OCI-LY7 (cell line): ENCODE results near the gene PDE3B. TPM values are rescaled to one million over a fixed set of nuclear protein-coding genes. Genes with fewer than 3 reads are reported as not detected.

Source experiments
- BruUV-seq: library from RNA; stranded (reverse); fragments of 400-500 nt; replicated peaks from 2 replicates; lab custom pipeline; 2021; lab: Mats Ljungman, UMichigan
- CTCF ChIA-PET: fragments of 300-600 bp; sonication (Branson Sonifier 250); formaldehyde crosslinking; loops from one replicate; lab custom pipeline; 2022; ENCODE audit warnings: antibody characterized with exemption; ENCODE audit not compliant: unreplicated experiment; lab: Charles Lee
- POLR2A ChIA-PET: fragments of 300-600 bp; sonication (Branson Sonifier 250); formaldehyde crosslinking; loops from one replicate; lab custom pipeline; 2022; ENCODE audit warnings: antibody characterized with exemption; lab: Charles Lee
- DNase-seq: peaks from one replicate; pipeline ENCODE4 v3.0.0-alpha.2; 2015; ENCODE audit warnings: low spot score
- H2AFZ ChIP-seq: fragments of 200-600 bp; sonication (generic), shearing (Covaris generic); 2 replicates; pipeline ENCODE4 v1.6.1; 2014; ENCODE audit warnings: mild to moderate bottlenecking, antibody characterized with exemption, low read length, moderate library complexity
- H3K27ac ChIP-seq: fragments of 200-600 bp; sonication (generic); 2 replicates; pipeline ENCODE4 v1.5.1; 2014; ENCODE audit warnings: mixed run types, low read depth, mild to moderate bottlenecking, moderate library complexity, low read length, inconsistent platforms; ENCODE audit not compliant: poor library complexity, severe bottlenecking
- H3K36me3 ChIP-seq: fragments of 200-600 bp; sonication (generic); 2 replicates; pipeline ENCODE4 v1.6.1; 2014; ENCODE audit warnings: mild to moderate bottlenecking, antibody characterized with exemption, low read length, moderate library complexity, mixed read lengths; ENCODE audit not compliant: insufficient read depth
- H3K4me1 ChIP-seq: fragments of 200-600 bp; sonication (generic); 2 replicates; pipeline ENCODE4 v1.5.1; 2014; ENCODE audit warnings: mild to moderate bottlenecking, low read length; ENCODE audit not compliant: insufficient read depth, poor library complexity, severe bottlenecking
- H3K4me2 ChIP-seq: fragments of 200-600 bp; sonication (generic); 2 replicates; pipeline ENCODE4 v1.6.1; 2014; ENCODE audit warnings: mild to moderate bottlenecking, low read length
- H3K4me3 ChIP-seq: fragments of 200-600 bp; sonication (generic); 2 replicates; pipeline ENCODE4 v1.5.1; 2014; ENCODE audit warnings: mild to moderate bottlenecking, low read depth, low read length; ENCODE audit not compliant: poor library complexity, severe bottlenecking
- H3K79me2 ChIP-seq: fragments of 200-600 bp; sonication (generic); 2 replicates; pipeline ENCODE4 v1.6.1; 2016; ENCODE audit warnings: low read depth, mild to moderate bottlenecking, low read length, moderate library complexity, mixed read lengths; ENCODE audit not compliant: insufficient read depth
- H3K9me2 ChIP-seq: fragments of 200-600 bp; sonication (generic); 2 replicates; pipeline ENCODE4 v1.6.1; 2016; ENCODE audit warnings: mild to moderate bottlenecking, low read length, mixed read lengths; ENCODE audit not compliant: insufficient read depth
- H3K9me3 ChIP-seq: fragments of 200-600 bp; sonication (generic); 2 replicates; pipeline ENCODE4 v1.6.1; 2014; ENCODE audit warnings: mild to moderate bottlenecking, mixed run types, low read length, mixed read lengths
- H4K20me1 ChIP-seq: fragments of 200-600 bp; sonication (generic); 2 replicates; pipeline ENCODE4 v1.6.1; 2014; ENCODE audit warnings: mild to moderate bottlenecking, antibody characterized with exemption, low read length, moderate library complexity, mixed read lengths; ENCODE audit not compliant: insufficient read depth
- EZH2phosphoT487 ChIP-seq: fragments of 200-600 bp; sonication (generic); IDR thresholded peaks from 2 replicates; pipeline ENCODE4 v1.6.1; 2018; ENCODE audit warnings: low read depth, borderline replicate concordance, mild to moderate bottlenecking, mixed run types, antibody characterized with exemption, low read length, moderate library complexity, mixed read lengths
- intact Hi-C: fragments of 100-400 bp; cut with micrococcal nuclease; formaldehyde crosslinking; loops from one replicate; pipeline ENCODE4 v1.10.0; 2022; ENCODE audit not compliant: unreplicated experiment
- total RNA-seq, 2 experiments: library from RNA; depleted of rRNA in 1 of 2; stranded (reverse); fragments of >200 nt in 1 of 2; shearing (Covaris generic) in 1 of 2; gene quantifications; 2 replicates each; pipeline ENCODE4 v1.2.3, GENCODE V29; 2014 to 2022
- TF ChIP-seq, protein P1 (sequence below): fragments of 200-600 bp; sonication (generic); conservative IDR thresholded peaks from 2 replicates; pipeline ENCODE4 v1.5.1; 2014; ENCODE audit warnings: mild to moderate bottlenecking, antibody characterized with exemption, low read length, moderate library complexity, mixed read lengths

The PDE3B gene
- total RNA-seq, 2 experiments from 2014 or later = not detected

DNA sequence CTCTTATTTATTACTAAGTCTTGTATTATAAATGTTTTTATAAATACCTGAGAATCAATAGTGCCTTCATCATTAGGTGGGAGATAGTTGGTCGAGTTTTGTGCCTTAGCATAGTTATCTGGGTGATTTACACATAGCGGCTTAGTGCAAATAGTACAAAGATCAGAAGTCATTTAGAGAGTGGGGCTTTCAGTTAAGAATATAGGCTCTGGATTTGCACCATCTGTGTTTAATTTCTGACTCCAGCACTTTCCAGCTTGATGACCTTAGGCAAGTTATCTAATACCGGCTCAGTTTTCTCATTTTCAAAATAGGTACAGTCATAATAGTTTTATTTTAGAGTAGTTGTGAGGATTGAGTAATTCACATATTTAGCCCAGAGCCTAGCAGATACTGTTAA is 26.4 kb downstream of the PDE3B start:
- Histone ChIP-seq H2AFZ (no peak overlapping the region), H4K20me1 (no peaks in the 10 kb centered on the region), H3K4me2 (no peak overlapping the region), H3K27ac (no peak overlapping the region), H3K79me2 (no peaks in the 10 kb centered on the region), H3K9me3 (no peaks in the 10 kb centered on the region), H3K36me3 (no peaks in the 10 kb centered on the region), H3K4me3 (no peak overlapping the region), H3K9me2 (no peaks in the 10 kb centered on the region), H3K4me1 (no peaks in the 10 kb centered on the region)
- ChIA-PET POLR2A (interaction anchor here (1.0 to 1.1 kb wide), 2 partner anchors 44 to 188 kb away, joined by 3 to 4 read pairs; no protein-coding TSS in a partner anchor), CTCF (no interaction called here)
- no TSS peak for BruUV-seq
- intact Hi-C loops = no loop called here
- no peak for DNase-seq
- TF ChIP-seq, protein P1, sequence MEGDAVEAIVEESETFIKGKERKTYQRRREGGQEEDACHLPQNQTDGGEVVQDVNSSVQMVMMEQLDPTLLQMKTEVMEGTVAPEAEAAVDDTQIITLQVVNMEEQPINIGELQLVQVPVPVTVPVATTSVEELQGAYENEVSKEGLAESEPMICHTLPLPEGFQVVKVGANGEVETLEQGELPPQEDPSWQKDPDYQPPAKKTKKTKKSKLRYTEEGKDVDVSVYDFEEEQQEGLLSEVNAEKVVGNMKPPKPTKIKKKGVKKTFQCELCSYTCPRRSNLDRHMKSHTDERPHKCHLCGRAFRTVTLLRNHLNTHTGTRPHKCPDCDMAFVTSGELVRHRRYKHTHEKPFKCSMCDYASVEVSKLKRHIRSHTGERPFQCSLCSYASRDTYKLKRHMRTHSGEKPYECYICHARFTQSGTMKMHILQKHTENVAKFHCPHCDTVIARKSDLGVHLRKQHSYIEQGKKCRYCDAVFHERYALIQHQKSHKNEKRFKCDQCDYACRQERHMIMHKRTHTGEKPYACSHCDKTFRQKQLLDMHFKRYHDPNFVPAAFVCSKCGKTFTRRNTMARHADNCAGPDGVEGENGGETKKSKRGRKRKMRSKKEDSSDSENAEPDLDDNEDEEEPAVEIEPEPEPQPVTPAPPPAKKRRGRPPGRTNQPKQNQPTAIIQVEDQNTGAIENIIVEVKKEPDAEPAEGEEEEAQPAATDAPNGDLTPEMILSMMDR = no peak

- Histone ChIP-seq H3K4me3 (no peak overlapping the region), H3K9me2 (no peaks in the 10 kb centered on the region), H3K4me2 (no peak overlapping the region), H3K4me1 (no peaks in the 10 kb centered on the region), H3K27ac (no peak overlapping the region), H3K79me2 (no peaks in the 10 kb centered on the region), H2AFZ (no peak overlapping the region), H3K36me3 (no peaks in the 10 kb centered on the region), H4K20me1 (no peaks in the 10 kb centered on the region), H3K9me3 (no peaks in the 10 kb centered on the region)
- no TSS peak for BruUV-seq
- no peak for TF ChIP-seq EZH2phosphoT487
- TF ChIP-seq, protein P1 = no peak
- no peak for DNase-seq
- POLR2A ChIA-PET = interaction anchor here (0.6 to 0.7 kb wide), 2 partner anchors 11 to 113 kb away, joined by 3 to 4 read pairs; no protein-coding TSS in a partner anchor
- CTCF ChIA-PET = no interaction called here
- intact Hi-C loops = no loop called here
Measured at GRCh38 chr11:14672635-14673034, 29.0 kb downstream of the PDE3B start.

DNA sequence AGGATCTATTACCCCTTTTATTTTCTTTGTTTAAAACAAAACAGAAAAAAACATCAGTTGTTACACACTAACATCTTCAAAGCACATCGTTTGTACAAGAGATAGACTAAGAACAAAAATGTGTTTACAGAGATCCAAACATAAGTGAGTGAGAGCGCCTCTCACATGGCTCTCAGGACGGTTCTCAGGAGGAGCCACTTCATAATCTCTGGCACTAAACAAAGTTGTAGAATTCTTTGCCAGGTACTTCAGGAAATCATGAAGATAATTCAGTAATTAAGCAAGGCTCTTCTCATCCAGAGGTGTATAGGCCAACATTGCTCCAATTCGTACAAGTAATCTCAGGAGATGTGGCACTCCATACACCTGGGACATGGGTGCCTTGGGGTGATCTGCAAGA is 29.8 kb downstream of the PDE3B start:
- Histone ChIP-seq H3K36me3 (no peaks in the 10 kb centered on the region), H3K4me3 (no peak overlapping the region), H2AFZ (no peak overlapping the region), H3K27ac (no peak overlapping the region), H4K20me1 (no peaks in the 10 kb centered on the region), H3K9me3 (no peaks in the 10 kb centered on the region), H3K4me2 (no peak overlapping the region), H3K9me2 (no peaks in the 10 kb centered on the region), H3K79me2 (no peaks in the 10 kb centered on the region), H3K4me1 (no peaks in the 10 kb centered on the region)
- no TSS peak for BruUV-seq
- CTCF ChIA-PET = no interaction called here
- POLR2A ChIA-PET = interaction anchor here (0.7 kb wide), 1 partner anchor 114 kb away, joined by 4 read pairs; no protein-coding TSS in a partner anchor
- no peak for DNase-seq
- intact Hi-C loops = no loop called here
- TF ChIP-seq EZH2phosphoT487 = no peak
- TF ChIP-seq, protein P1 = no peak
